Fibroblast of gingiva (primary cell): ENCODE data around the gene MRPL51.
A peak's percentile ranks its signal among the peaks of the same experiment; 100 is the strongest.

Experiments
- DNase-seq: peaks from one replicate; pipeline ENCODE4 v3.0.0-alpha.2; 2011; ENCODE audit warnings: low read depth

MRPL51 gene

DNA sequence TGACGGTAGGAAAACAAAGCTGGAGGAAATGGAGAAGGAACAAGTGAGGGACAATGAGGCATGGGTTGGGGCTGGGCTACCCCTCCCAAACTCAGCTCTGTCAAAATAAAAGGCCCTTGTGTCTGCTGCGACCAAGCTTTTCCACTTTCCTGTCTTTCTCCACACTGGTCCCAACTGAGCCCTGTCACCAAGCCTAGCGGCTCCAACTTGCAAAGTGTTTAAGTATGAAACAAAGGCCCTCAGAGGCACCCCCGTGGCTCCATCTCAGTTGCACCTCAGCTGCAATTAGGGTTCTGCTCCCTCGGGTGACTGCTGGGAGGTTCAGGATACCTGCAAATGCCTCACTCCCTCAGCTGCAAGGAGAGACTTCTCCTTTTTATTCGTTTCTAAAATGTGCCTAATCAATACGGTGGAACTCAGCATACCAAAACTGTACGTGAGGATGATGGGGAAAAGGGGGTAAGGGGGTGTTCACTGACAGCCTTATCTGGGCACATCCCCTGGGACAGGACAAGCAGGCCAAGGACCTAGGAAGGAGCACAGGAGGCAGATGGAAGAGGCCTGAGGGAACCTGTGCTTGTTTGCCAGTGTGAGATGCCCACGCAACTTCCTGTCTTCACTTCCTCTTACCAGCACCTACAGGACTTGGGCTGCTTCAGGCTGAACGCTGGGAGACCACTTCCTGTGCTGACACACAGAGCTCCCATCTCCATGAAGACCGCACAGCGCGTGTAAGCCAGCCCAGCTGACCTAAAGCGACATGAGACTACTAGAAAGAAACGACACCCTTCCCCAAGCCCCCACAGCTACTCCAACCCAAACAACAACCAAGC is 31.4 kb downstream of the MRPL51 start:
- no peak for DNase-seq

DNA sequence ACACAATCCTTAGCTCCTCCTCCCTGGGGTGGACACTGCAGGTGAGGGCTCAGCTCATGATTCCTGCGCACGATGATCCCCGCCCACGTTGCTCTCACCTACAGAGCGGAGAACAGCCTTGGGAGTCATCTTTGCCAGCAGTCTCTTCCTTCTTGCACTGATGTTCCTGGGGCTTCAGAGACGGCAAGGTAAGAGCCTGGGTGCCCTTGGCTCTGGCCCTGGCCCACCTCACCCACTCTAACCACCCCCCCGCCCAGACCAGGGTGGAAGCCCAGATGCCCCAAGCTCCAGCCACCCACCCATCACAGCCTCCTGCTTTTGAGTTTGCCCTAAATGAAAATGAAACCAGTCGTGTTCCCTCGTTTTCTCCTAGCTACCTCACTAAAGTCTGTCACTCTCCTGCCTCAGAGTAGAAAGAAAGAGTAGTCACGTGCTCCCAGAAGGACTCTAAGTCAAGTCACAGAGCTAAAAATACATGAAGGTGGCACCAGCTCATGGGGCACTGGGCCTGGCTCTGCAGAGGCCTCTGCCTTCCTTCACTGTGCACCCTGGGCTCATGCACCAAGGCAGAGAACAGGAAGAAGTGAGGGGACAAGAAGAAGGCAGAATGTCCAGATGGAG is 32.2 kb downstream of the MRPL51 start:
- DNase-seq, result no peak

DNA sequence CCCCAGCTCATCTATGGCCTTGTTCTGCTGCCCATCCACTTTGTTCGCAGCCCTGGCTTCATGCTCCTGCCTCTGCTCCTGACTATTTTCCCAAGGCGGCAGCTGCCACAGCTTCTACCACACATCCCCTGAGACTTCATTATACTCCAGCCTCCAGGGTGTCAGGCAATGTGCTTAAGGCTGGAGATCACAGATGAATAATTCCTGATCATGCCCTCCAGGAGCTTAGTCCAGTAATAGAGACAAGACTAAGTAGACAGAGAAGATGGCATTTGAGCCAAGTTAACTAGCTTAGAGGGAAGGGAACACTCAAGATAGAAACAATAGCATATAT is 34.1 kb downstream of the MRPL51 start:
- no peak for DNase-seq

DNA sequence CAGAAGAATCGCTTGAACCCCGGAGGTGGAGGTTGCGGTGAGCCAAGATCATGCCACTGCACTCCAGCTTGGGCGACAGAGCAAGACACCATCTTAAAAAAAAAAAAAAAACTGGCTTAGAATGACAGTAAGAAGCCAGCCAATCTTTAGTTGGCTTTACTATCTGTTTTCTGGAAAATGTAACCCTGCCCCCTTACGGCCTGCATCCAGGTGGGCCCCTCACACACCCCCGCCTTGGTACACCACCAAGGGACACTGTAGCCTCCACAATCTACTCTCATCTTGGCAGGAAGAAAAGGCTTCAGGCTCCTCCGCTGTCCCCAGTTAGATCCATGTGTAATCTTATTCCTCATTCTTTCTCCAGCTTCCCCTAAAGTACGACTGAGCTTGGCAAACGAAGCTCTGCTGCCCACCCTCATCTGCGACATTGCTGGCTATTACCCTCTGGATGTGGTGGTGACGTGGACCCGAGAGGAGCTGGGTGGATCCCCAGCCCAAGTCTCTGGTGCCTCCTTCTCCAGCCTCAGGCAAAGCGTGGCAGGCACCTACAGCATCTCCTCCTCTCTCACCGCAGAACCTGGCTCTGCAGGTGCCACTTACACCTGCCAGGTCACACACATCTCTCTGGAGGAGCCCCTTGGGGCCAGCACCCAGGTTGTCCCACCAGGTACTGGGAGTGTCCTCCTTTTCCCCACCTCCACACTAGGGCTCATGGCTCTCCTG is 34.6 kb downstream of the MRPL51 start:
- no peak for DNase-seq

DNA sequence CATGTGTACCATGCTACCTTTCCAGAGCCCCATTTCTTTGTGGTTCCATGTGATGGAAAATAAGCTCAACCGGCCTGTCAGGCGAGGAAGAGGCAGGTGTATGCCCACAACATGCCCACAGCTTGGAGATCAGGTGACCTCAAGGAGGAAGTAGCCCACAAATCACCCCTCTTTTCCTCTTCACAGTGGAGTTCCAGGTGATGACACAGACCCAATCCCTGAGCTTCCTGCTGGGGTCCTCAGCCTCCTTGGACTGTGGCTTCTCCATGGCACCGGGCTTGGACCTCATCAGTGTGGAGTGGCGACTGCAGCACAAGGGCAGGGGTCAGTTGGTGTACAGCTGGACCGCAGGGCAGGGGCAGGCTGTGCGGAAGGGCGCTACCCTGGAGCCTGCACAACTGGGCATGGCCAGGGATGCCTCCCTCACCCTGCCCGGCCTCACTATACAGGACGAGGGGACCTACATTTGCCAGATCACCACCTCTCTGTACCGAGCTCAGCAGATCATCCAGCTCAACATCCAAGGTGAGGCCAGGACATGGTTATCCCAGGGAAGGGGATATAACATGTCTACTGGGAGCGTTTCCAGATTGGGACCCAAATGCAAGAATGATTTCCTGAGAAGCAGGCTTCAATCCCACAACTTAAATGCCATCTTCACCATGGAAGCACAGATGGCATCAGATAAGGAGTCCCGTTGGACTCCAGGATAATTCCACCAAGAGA is 35.7 kb downstream of the MRPL51 start:
- no peak for DNase-seq

DNA sequence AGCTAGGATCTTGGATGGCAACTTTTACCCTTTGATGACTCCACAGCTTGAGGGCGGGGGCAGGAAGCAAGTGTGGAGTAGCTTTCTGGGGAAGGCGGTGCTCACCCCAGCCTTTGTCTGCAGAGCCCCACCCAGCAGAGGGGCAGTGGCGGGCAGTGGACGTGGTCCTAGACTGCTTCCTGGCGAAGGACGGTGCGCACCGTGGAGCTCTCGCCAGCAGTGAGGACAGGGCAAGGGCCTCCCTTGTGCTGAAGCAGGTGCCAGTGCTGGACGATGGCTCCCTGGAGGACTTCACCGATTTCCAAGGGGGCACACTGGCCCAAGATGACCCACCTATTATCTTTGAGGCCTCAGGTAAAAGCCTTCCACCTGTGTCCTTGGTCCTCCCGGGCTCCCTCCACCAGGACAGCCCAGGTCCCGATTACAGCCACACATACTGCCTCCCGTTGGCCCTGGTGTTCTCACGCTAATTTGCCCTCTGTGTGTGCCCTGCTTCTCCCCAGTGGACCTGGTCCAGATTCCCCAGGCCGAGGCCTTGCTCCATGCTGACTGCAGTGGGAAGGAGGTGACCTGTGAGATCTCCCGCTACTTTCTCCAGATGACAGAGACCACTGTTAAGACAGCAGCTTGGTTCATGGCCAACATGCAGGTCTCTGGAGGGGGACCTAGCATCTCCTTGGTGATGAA is 40.0 kb downstream of the MRPL51 start:
- no peak for DNase-seq

DNA sequence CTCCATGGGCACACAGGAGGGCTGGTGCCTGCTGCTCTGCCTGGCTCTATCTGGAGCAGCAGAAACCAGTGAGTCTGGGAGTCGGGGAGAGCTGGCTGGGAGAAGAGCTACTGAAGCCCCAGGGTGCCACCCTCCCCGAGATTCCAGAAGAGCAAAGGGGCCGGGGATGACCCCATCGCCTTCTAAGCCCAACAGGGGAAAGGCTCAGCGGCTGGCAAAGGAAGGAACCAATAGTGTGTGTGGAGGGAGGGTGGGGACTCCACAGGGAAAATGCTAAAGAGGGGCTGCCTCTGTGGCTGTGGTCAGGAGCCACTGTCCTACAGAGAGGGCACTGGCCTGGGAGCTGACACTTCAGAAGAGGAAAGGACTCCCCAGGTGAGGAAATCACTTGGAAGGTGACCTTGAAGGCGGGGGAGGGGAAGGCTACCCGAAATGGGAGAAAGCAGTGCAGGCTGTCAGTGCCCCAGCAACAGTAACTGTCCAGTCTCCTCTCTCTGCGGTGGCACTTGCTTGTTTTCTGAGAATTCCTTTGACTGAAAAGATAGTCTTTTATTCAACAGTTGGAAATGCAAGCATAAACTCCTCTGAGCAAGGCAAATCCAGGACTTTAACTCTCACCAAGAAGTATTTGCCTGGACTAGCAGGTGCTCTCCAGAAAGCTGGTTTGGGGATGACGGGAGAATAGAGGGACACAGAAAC is 40.7 kb downstream of the MRPL51 start:
- no peak for DNase-seq

DNA sequence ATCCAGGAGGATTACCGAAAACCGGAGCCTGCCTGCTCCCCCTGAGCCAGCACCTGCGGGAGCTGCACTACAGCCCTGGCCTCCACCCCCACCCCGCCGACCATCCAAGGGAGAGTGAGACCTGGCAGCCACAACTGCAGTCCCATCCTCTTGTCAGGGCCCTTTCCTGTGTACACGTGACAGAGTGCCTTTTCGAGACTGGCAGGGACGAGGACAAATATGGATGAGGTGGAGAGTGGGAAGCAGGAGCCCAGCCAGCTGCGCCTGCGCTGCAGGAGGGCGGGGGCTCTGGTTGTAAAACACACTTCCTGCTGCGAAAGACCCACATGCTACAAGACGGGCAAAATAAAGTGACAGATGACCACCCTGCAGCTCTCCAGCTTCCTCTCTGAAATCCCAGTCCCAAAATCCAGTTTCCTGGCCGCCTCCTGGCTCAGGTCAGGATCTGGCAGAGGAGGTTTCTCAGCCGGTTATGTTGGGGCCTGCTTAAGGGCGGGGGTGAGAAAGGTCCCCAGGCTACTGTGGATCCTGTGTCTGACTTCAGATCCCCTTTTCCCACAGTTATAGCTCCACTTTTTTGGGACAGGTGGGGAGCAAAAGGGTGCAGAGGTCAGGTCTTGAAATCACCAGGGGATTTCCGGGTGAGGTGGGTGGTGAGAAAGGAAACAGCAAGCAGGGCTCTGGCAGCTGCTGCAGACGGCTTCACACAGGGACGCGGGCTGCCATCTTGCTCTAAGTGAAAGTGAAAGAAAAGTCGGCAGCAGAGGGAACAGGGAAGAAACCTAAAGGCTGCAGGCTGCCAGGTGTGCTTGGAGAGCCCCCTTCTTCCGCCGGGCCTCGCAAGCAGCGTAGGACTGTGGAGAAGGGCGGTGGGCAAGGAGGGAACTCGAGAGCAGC is 41.5 kb downstream of the MRPL51 start, which contains the start of gene TAPBPL:
Gene TAPBPL, plus strand, starts transcription at position 695 of the 897 bp plus-strand sequence. CDS start 207 bp downstream, outside the sequence.
- peak; percentile 77 for DNase-seq

DNA sequence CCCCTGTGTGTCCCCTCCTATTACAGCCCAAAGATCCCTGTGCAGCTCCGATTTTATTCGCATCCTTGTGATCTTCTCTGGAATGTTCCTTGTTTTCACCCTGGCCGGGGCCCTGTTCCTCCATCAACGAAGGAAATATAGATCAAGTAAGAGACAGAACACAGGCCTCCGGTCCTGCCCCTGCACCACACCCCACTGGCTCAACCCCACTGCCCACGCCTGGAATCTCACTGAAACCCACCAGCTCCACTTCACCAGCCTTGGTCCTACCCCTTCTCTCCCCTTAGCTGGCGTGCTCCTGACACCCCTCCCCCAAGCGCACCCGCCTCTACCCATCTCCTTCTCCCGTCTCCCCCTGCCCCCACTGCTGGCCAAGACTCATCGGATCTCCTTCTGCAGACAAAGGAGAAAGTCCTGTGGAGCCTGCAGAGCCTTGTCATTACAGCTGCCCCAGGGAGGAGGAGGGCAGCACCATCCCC is 42.2 kb downstream of the MRPL51 start:
- DNase-seq, result no peak

DNA sequence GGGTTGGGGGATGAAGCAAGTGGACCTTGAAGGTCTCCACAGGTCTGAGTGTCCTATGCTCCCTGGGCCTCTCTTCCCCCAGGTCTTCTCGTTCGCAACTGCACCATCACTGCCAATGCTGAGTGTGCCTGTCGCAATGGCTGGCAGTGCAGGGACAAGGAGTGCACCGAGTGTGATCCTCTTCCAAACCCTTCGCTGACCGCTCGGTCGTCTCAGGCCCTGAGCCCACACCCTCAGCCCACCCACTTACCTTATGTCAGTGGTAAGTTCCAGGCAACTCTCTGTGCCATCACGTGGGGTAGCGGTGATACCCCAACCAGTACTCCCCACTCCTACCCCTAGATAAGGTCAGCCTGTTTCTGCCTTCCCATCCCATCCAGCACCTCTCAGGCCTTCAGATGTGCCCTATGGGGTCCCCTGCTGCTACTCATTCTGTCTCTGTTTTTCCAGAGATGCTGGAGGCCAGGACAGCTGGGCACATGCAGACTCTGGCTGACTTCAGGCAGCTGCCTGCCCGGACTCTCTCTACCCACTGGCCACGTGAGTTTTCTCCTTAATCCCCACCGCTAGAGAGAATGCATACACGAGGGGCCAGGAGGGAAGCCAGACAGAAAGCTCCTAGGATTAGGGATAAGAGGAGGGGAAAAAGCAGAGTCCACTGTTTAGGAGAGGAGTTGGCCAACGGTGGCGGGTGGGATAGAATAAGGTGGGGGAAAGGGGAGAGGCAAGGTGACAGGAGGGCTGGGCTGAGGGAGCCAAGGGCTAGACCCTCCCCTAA is 42.8 kb downstream of the MRPL51 start:
- no peak for DNase-seq

DNA sequence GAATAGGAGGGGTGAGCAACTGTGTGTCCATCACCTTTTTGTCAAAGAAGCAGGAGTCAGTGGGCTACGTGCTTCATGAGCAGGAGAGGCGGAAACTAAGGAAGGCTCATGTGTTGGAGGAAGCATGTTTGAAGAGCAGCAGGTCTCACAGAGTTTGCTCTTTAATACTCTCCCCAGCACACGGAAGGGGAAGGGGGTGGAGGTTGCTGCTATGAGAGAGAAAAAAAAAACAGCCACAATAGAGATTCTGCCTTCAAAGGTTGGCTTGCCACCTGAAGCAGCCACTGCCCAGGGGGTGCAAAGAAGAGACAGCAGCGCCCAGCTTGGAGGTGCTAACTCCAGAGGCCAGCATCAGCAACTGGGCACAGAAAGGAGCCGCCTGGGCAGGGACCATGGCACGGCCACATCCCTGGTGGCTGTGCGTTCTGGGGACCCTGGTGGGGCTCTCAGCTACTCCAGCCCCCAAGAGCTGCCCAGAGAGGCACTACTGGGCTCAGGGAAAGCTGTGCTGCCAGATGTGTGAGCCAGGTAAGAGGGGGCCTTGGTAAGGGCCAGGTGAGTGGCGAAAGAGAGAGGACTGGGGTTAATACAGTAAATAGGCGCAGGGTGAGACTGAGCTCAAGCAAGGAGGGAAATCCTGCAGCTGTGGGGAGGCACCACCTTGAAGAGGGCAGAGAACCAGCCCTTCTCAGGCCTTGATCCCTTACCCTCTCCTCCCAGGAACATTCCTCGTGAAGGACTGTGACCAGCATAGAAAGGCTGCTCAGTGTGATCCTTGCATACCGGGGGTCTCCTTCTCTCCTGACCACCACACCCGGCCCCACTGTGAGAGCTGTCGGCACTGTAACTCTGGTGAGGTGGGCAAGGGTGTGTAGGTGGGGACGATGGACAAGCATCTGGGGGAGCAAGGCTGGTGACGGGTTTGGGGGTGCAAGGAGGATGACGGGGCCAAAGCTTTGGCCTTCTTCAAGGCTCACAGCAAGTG is 48.1 kb downstream of the MRPL51 start, which contains the start of gene CD27:
Gene CD27, plus strand, starts transcription at position 252 of the 985 bp plus-strand sequence. Its CDS starts 141 bp downstream, at position 393.
- DNase-seq, result no peak

DNA sequence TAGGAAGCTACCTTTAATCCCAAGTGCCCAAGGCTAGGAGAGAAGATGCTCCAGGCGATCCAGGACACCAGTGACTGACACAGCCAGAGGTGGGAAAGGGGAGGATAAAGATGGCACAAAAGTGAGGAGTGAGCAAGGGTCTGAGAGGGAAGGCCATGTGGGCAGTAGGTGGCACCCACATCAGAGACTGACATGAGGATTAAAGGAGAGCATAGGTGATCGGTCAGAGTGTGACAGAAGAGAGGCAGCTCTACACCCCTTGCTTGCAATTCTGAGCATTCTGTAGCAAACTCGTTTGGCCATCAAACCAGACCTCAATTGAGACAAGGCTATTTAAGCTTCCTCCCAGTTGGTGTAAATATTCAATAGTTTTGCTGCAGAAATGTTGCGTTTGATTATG is 49.0 kb downstream of the MRPL51 start:
- DNase-seq, result no peak

DNA sequence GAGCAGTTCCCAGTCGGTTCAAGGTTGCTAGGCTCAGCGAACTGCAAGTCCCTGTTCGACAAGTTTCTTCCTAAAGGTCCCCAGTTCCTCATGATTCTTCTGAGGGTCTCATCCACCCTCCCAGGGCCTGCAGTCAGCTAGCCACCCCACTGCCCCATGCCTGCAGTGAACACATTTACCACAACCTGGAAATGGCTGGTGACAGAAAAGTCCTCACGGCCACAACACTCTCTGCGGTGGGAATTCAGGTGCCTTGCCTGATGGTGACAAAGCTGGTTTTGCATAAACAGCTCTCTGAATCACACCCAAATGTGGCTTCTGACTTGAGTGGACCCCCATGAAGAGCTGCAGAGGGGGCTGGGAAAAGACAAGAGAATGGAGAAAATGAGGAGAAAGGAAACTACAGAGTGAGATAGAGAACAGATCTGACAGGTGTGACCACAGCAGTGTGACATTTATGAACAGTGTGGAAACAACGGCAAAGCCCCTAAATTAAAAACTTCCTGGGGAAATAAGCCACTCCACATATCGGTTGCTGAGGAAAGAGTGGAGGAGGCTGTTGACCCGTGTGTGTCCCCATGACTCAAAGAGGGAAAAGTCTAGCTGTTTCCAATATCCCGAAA is 49.6 kb downstream of the MRPL51 start:
- DNase-seq, result no peak

DNA sequence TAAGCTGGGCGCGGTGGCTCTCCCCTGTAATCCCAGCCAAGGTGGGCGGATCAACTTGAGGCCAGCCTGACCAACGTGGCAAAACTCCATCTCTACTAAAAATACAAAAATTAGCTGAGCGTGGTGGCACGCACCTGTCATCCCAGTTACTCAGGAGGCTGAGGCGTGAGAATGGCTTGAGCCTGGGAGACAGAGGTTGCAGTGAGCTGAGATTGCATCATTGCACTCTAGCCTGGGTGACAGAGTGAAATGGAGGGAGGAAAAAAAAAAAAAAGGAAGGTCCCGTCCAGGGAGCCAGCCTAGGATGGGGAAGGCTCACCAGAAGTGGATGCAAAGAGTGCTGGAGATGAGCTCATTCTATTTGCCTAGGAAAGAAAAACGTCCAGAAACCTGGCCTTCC is 50.2 kb downstream of the MRPL51 start:
- no peak for DNase-seq
